ENCODE data around the gene LSM6.

The LSM6 gene

GRCh38 chr4:146175541-146176453, at the start of gene LSM6:
Gene LSM6, plus strand, starts transcription at chr4:146175718. Its CDS starts 7,204 bp downstream, at chr4:146182922.
- DNase-seq (ENCODE audit: low read depth), result peak; percentile 65

GRCh38 chr4:146132445-146132844, 43.1 kb upstream of the LSM6 start:
- DNase-seq (ENCODE audit: low read depth), result no peak

GRCh38 chr4:146134761-146135445, 40.6 kb upstream of the LSM6 start:
- no peak for DNase-seq (ENCODE audit: low read depth)

GRCh38 chr4:146135941-146136340, 39.6 kb upstream of the LSM6 start:
- DNase-seq (ENCODE audit: low read depth), result no peak

GRCh38 chr4:146142768-146143167, 32.8 kb upstream of the LSM6 start:
- DNase-seq (ENCODE audit: low read depth), result no peak

GRCh38 chr4:146143888-146144287, 31.6 kb upstream of the LSM6 start:
- no peak for DNase-seq (ENCODE audit: low read depth)

- no peak for DNase-seq (ENCODE audit: low read depth)
Observed at GRCh38 chr4:146146918-146147317, 28.6 kb upstream of the LSM6 start.

GRCh38 chr4:146148021-146148420, 27.5 kb upstream of the LSM6 start:
- DNase-seq (ENCODE audit: low read depth), result no peak

- DNase-seq (ENCODE audit: low read depth), result no peak
Observed at GRCh38 chr4:146154057-146154456, 21.5 kb upstream of the LSM6 start.

- no peak for DNase-seq (ENCODE audit: low read depth)
Observed at GRCh38 chr4:146155152-146155724, 20.3 kb upstream of the LSM6 start.

GRCh38 chr4:146158036-146158745, 17.3 kb upstream of the LSM6 start:
- DNase-seq (ENCODE audit: low read depth), result no peak

GRCh38 chr4:146159384-146160058, 16.0 kb upstream of the LSM6 start:
- no peak for DNase-seq (ENCODE audit: low read depth)

GRCh38 chr4:146161243-146161642, 14.3 kb upstream of the LSM6 start:
- DNase-seq (ENCODE audit: low read depth), result no peak

- no peak for DNase-seq (ENCODE audit: low read depth)
Observed at GRCh38 chr4:146165221-146165620, 10.3 kb upstream of the LSM6 start.

GRCh38 chr4:146165840-146166239, 9.7 kb upstream of the LSM6 start:
- DNase-seq (ENCODE audit: low read depth), result no peak

- no peak for DNase-seq (ENCODE audit: low read depth)
Observed at GRCh38 chr4:146170149-146170548, 5.4 kb upstream of the LSM6 start.

- DNase-seq (ENCODE audit: low read depth), result no peak
Observed at GRCh38 chr4:146176891-146177290, 1.4 kb downstream of the LSM6 start.

- no peak for DNase-seq (ENCODE audit: low read depth)
Observed at GRCh38 chr4:146178126-146178525, 2.6 kb downstream of the LSM6 start.

GRCh38 chr4:146179784-146180370, 4.4 kb downstream of the LSM6 start:
- DNase-seq (ENCODE audit: low read depth), result no peak

- DNase-seq (ENCODE audit: low read depth), result no peak
Observed at GRCh38 chr4:146182443-146182842, 6.9 kb downstream of the LSM6 start.

- no peak for DNase-seq (ENCODE audit: low read depth)
Observed at GRCh38 chr4:146183209-146183608, 7.7 kb downstream of the LSM6 start.
